Lower leg skin (tissue), 4 donors: ENCODE data around the gene ASB6. TPM values are rescaled to one million over a fixed set of nuclear protein-coding genes. Genes with fewer than 3 reads are reported as not detected.

Experiments used
- DNase-seq, 2 donors: peaks; one replicate each; pipeline ENCODE4 v3.0.0-alpha.2; 2019; ENCODE audit warnings: low spot score in 2 of 2
- H3K4me3 ChIP-seq: fragments of 200-600 bp; sonication (generic); 2 replicates; pipeline ENCODE4 v1.5.1; 2017; ENCODE audit warnings: mild to moderate bottlenecking, low read depth; ENCODE audit not compliant: poor library complexity, severe bottlenecking
- POLR2A ChIP-seq, 2 donors: fragments of 450-650 bp; IDR thresholded peaks; one replicate each; pipeline ENCODE4 v1.6.1; 2016 to 2017; ENCODE audit warnings: antibody characterized with exemption in 2 of 2, mild to moderate bottlenecking in 1 of 2, moderate library complexity in 1 of 2
- WGBS, 2 donors: methylation state at CpG; one replicate each; pipeline ENCODE4 v1.1.5; 2018; 5-methylcytosine and 5-hydroxymethylcytosine counted together
- intact Hi-C: fragments of 100-400 bp; cut with DNase I; formaldehyde crosslinking; loops from one replicate; pipeline ENCODE4 v1.15.0; 2023; ENCODE audit warnings: low total_unique reads
- total RNA-seq, 4 donors: library from RNA; depleted of rRNA; stranded (reverse); fragments of >200 nt; gene quantifications; one replicate each; pipeline ENCODE4 v1.1.0, GENCODE V29; 2016
- TF ChIP-seq, protein P1 (sequence below), 3 donors: fragments of 450-650 bp; IDR thresholded peaks; one replicate each; pipeline ENCODE4 v1.5.1; 2016; ENCODE audit warnings: antibody characterized with exemption in 3 of 3, mild to moderate bottlenecking in 3 of 3, moderate library complexity in 2 of 3

ASB6 gene
- total RNA-seq, 4 donors from 2014 or later: 33.0 to 46.9 (median 40.1) TPM

DNA sequence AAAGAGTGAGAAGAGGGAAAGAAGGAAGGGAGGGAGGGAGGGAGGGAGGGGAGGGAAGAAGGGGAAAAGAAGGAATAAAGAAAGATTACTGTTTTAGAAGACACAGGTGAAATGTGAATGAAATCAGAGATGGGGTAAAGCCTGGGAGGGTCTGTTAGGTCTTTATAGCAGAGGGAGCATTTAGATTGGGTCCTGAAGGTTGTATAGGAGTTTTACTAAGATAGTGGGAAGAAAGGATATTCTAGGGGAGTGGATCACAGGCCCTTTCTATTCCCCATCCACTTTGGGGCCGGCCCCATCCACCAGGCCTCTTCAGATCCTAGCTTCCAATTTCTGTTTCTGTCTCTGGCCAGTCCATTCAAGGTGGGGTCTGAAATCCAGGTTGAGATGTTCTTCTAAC is 56.6 kb downstream of the ASB6 start:
- no peak for TF ChIP-seq POLR2A (IDR thresholded peaks at IDR 0.05)
- TF ChIP-seq, protein P1, sequence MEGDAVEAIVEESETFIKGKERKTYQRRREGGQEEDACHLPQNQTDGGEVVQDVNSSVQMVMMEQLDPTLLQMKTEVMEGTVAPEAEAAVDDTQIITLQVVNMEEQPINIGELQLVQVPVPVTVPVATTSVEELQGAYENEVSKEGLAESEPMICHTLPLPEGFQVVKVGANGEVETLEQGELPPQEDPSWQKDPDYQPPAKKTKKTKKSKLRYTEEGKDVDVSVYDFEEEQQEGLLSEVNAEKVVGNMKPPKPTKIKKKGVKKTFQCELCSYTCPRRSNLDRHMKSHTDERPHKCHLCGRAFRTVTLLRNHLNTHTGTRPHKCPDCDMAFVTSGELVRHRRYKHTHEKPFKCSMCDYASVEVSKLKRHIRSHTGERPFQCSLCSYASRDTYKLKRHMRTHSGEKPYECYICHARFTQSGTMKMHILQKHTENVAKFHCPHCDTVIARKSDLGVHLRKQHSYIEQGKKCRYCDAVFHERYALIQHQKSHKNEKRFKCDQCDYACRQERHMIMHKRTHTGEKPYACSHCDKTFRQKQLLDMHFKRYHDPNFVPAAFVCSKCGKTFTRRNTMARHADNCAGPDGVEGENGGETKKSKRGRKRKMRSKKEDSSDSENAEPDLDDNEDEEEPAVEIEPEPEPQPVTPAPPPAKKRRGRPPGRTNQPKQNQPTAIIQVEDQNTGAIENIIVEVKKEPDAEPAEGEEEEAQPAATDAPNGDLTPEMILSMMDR (IDR thresholded peaks at IDR 0.05): no peak
- intact Hi-C loops: loop anchor here (10.0 kb wide), 1 partner anchor 71 kb away; no protein-coding TSS in a partner anchor
- DNase-seq: no peak
- 94 to 100% methylated on average over 1 of the region's 1 CpG for WGBS, 2 donors
- no peak overlapping the region for H3K4me3 ChIP-seq

Other genes with a start within 250 kb of the ASB6 start
- not detected for gene C9orf50, start 21.1 kb downstream of the ASB6 start, total RNA-seq
- gene NTMT1, start 16.0 kb downstream of the ASB6 start, total RNA-seq: 10 to 100 TPM; 19.7 to 31.0 (median 25.7) TPM
- 10 to 100 TPM; 10.7 to 24.1 (median 16.6) TPM for gene PRRX2, start 23.5 kb upstream of the ASB6 start, total RNA-seq
- gene PTGES, start 110.9 kb upstream of the ASB6 start, total RNA-seq: 10 to 100 TPM; 14.4 to 28.7 (median 23.2) TPM
- 10 to 100 TPM; 17.0 to 31.0 (median 22.7) TPM for gene TOR1B, start 161.0 kb upstream of the ASB6 start, total RNA-seq
- gene TOR1A, start 182.0 kb upstream of the ASB6 start, total RNA-seq: 10 to 100 TPM; 26.3 to 44.7 (median 37.7) TPM
- 100 to 1,000 TPM in 1 of 4 donors, 10 to 100 TPM in 3; 56.3 to 105 (median 61.3) TPM for gene C9orf78, start 193.1 kb upstream of the ASB6 start, total RNA-seq
- gene USP20, start 193.3 kb upstream of the ASB6 start, total RNA-seq: 10 to 100 TPM; 20.7 to 39.7 (median 36.1) TPM